A549 (cell line): Measurements from ENCODE around the gene SPATA31E1. TPM values are rescaled to one million over a fixed set of nuclear protein-coding genes. Genes with fewer than 3 reads are reported as not detected.
"Not testable (repeated sequence)": the region's sequence is repeated elsewhere in the genome, so short reads cannot be mapped to it uniquely, and the experiment has no call there.

ENCODE experiments used
- ATAC-seq, 2 experiments: fragments of 200-7000 bp in 1 of 2; fragments of >200 bp in 1 of 2; cut with Nextera tagmentation in 1 of 2; cut with Tn5 transposase in 1 of 2; 3 replicates each; pipeline versions ENCODE4 v1.8.0 to v1.9.1; 2018 to 2020; ENCODE audit warnings: mild to moderate bottlenecking in 1 of 2, moderate library complexity in 1 of 2
- CTCF ChIA-PET: fragments of 300-600 bp; sonication (Branson Sonifier 250); formaldehyde crosslinking; extraction: SDS; loops from one replicate; lab custom pipeline; 2021; ENCODE audit warnings: antibody characterized with exemption, inconsistent platforms; lab: Yijun Ruan, JAX
- POLR2A ChIA-PET: fragments of 350-600 bp; formaldehyde crosslinking; extraction: SDS; loops from one replicate; lab custom pipeline; 2021; ENCODE audit warnings: antibody characterized with exemption, inconsistent platforms; lab: Yijun Ruan, JAX
- DNase-seq, 2 experiments: peaks; one replicate each; pipeline versions ENCODE4 v3.0.0 to v3.0.0-alpha.2; 2011 to 2016; ENCODE audit warnings: low read depth in 1 of 2, low spot score in 1 of 2
- FAIRE-seq: peaks from 2 replicates; lab custom pipeline; 2011; peaks lifted over from hg19 to GRCh38; lab: Jason Lieb, UNC
- H3K27ac ChIP-seq, 2 experiments: fragments of >200 bp; sonication (Bioruptor Twin); formaldehyde crosslinking; 3 replicates each; pipeline ENCODE4 v1.5.1; 2016 to 2017
- H3K4me1 ChIP-seq: fragments of >200 bp; sonication (Bioruptor Twin); formaldehyde crosslinking; 3 replicates; pipeline ENCODE4 v1.6.1; 2016
- H3K4me2 ChIP-seq: fragments of >200 bp; sonication (Bioruptor Twin); formaldehyde crosslinking; 3 replicates; pipeline ENCODE4 v1.6.1; 2016
- H3K4me3 ChIP-seq: fragments of >200 bp; sonication (Bioruptor Twin); formaldehyde crosslinking; 3 replicates; pipeline ENCODE4 v1.5.1; 2016
- H3K9me3 ChIP-seq: fragments of >200 bp; sonication (Bioruptor Twin); formaldehyde crosslinking; 3 replicates; pipeline ENCODE4 v1.6.1; 2016
- BHLHE40 ChIP-seq: IDR thresholded peaks from 2 replicates; pipeline ENCODE4 v1.6.1; 2012; ENCODE audit warnings: low read depth, low read length, inconsistent platforms
- CTCF ChIP-seq: fragments of >200 bp; sonication (Bioruptor Twin); formaldehyde crosslinking; IDR thresholded peaks from 3 replicates; pipeline ENCODE4 v1.5.1; 2016
- EHF ChIP-seq: fragments of 250-450 bp; sonication (Bioruptor Pico); IDR thresholded peaks from 2 replicates; pipeline ENCODE4 v1.5.0; 2020; ENCODE audit warnings: mild to moderate bottlenecking
- EP300 ChIP-seq, 2 experiments: fragments of >200 bp; sonication (Bioruptor Twin); formaldehyde crosslinking; IDR thresholded peaks; 2 replicates in 1 of 2; 3 replicates in 1 of 2; pipeline ENCODE4 v1.6.1; 2016 to 2017
- FOXS1 ChIP-seq: fragments of 250-450 bp; sonication (Bioruptor Pico); IDR thresholded peaks from 2 replicates; pipeline ENCODE4 v1.5.0; 2020; ENCODE audit warnings: mild to moderate bottlenecking, moderate library complexity
- JUNB ChIP-seq: fragments of >200 bp; sonication (Bioruptor Twin); formaldehyde crosslinking; IDR thresholded peaks from 2 replicates; pipeline ENCODE4 v1.6.1; 2016
- NPAS2 ChIP-seq: fragments of 250-450 bp; sonication (Bioruptor Pico); IDR thresholded peaks from 2 replicates; pipeline ENCODE4 v1.8.0; 2022; ENCODE audit warnings: mild to moderate bottlenecking, moderate library complexity, borderline replicate concordance
- NR3C1 ChIP-seq: fragments of >200 bp; sonication (Bioruptor Twin); formaldehyde crosslinking; IDR thresholded peaks from 3 replicates; pipeline ENCODE4 v1.6.1; 2017
- RARB ChIP-seq: fragments of 250-450 bp; sonication (Bioruptor Pico); IDR thresholded peaks from 2 replicates; pipeline ENCODE4 v1.8.0; 2021; ENCODE audit warnings: mild to moderate bottlenecking, moderate library complexity
- RCOR1 ChIP-seq: fragments of 150-350 bp; IDR thresholded peaks from 2 replicates; pipeline ENCODE4 v1.6.1; 2014; ENCODE audit warnings: antibody characterized with exemption, low read length, low read depth
- RFX5 ChIP-seq: fragments of 450-650 bp; IDR thresholded peaks from 2 replicates; pipeline ENCODE4 v1.7.1; 2014; ENCODE audit warnings: antibody characterized with exemption, mild to moderate bottlenecking, moderate library complexity
- SMC3 ChIP-seq: fragments of >200 bp; sonication (Bioruptor Twin); formaldehyde crosslinking; IDR thresholded peaks from 3 replicates; pipeline ENCODE4 v1.6.1; 2018; ENCODE audit warnings: inconsistent platforms
- SREBF2 ChIP-seq: fragments of 450-650 bp; IDR thresholded peaks from 2 replicates; pipeline ENCODE4 v1.6.1; 2014; ENCODE audit warnings: mild to moderate bottlenecking, moderate library complexity
- TFCP2L1 ChIP-seq: fragments of 250-450 bp; sonication (Bioruptor Pico); IDR thresholded peaks from 2 replicates; pipeline ENCODE4 v1.5.0; 2021; ENCODE audit warnings: mild to moderate bottlenecking
- USF2 ChIP-seq: fragments of 450-650 bp; IDR thresholded peaks from 2 replicates; pipeline ENCODE4 v1.6.1; 2014; ENCODE audit warnings: antibody characterized with exemption
- ZFP36 ChIP-seq: fragments of 450-650 bp; IDR thresholded peaks from 2 replicates; pipeline ENCODE4 v1.6.1; 2014; ENCODE audit warnings: borderline replicate concordance; ENCODE audit not compliant: partially characterized antibody
- WGBS: methylation state at CpG from one replicate; pipeline ENCODE4 v1.1.6; 2017; ENCODE audit errors: missing lambda C conversion rate; 5-methylcytosine and 5-hydroxymethylcytosine counted together
- polyA plus RNA-seq, 4 experiments: library from polyadenylated mRNA; depleted of rRNA in 3 of 4; stranded (reverse); fragments of >200 nt; fragmentation: RNase III in 1 of 4; extraction: RNeasy Plus Mini Kit Qiagen cat#74134 plus additional on column Dnase treatment in 1 of 4; gene quantifications; 2 replicates in 3 of 4; 3 replicates in 1 of 4; pipeline ENCODE4 v1.2.3, GENCODE V29; 2011 to 2017

SPATA31E1 gene
- polyA plus RNA-seq, 2 of the 4 experiments (the other 2 are of a cell fraction) = not detected

GRCh38 chr9:87842878-87843585 lies 39.6 kb upstream of the SPATA31E1 start:
- H3K9me3 ChIP-seq = no peaks in the 10 kb centered on the region
- TF ChIP-seq BHLHE40 = no peak
- no peak for TF ChIP-seq EHF (CRISPR knock-in tag)
- TF ChIP-seq SREBF2 = no peak
- no peak for TF ChIP-seq RFX5
- no peak for TF ChIP-seq NPAS2 (CRISPR knock-in tag)
- no peak for TF ChIP-seq USF2
- no peak for TF ChIP-seq NR3C1
- TF ChIP-seq SMC3 = no peak
- TF ChIP-seq TFCP2L1 = no peak
- TF ChIP-seq JUNB = no peak
- no peak for TF ChIP-seq EP300 (IDR thresholded peaks at IDR 0.05)
- no peak for TF ChIP-seq ZFP36
- TF ChIP-seq RARB (CRISPR knock-in tag) = no peak
- TF ChIP-seq CTCF = no peak
- TF ChIP-seq RCOR1 = no peak
- POLR2A ChIA-PET = no interaction called here
- DNase-seq (no peak), FAIRE-seq (no peak), ATAC-seq (no peak)
- CTCF ChIA-PET = interaction anchor here (1.2 kb wide), 1 partner anchor 23 kb away, joined by 3 read pairs; no protein-coding TSS in a partner anchor
- no peak overlapping the region for H3K4me2 ChIP-seq
- H3K4me3 ChIP-seq = no peak overlapping the region
- 94% methylated on average over 17 of the region's 28 CpGs for WGBS
- H3K4me1 ChIP-seq = no peaks in the 10 kb centered on the region
- H3K27ac ChIP-seq = no peak overlapping the region

- POLR2A ChIA-PET = no interaction called here
Observed at GRCh38 chr9:87844506-87844905, 38.2 kb upstream of the SPATA31E1 start.

GRCh38 chr9:87847817-87848216 lies 34.9 kb upstream of the SPATA31E1 start:
- FAIRE-seq, H3K4me1 ChIP-seq, DNase-seq, POLR2A ChIA-PET, H3K9me3 ChIP-seq, H3K4me2 ChIP-seq, H3K27ac ChIP-seq, H3K4me3 ChIP-seq, ATAC-seq: not testable (repeated sequence)
- WGBS = 57% methylated on average over 2 of the region's 2 CpGs
- CTCF ChIA-PET = interaction anchor here (0.5 kb wide), 1 partner anchor 8 kb away, joined by 3 read pairs; no protein-coding TSS in a partner anchor

More at GRCh38 chr9:87844506-87844905, 38.2 kb upstream of the SPATA31E1 start:
- Histone ChIP-seq H3K4me3 (no peak overlapping the region), H3K9me3 (no peaks in the 10 kb centered on the region), H3K27ac (no peak overlapping the region), H3K4me1 (no peaks in the 10 kb centered on the region), H3K4me2 (no peak overlapping the region)
- DNase-seq (no peak), FAIRE-seq (no peak), ATAC-seq (no peak)
- CTCF ChIA-PET = no interaction called here
- 29% methylated on average over 2 of the region's 2 CpGs for WGBS
- TF ChIP-seq FOXS1 (CRISPR knock-in tag) (no peak), USF2 (no peak)
